IgD-negative memory B cell (primary cell): Measurements from ENCODE around the gene IKBKG. TPM values are rescaled to one million over a fixed set of nuclear protein-coding genes. Genes with fewer than 3 reads are reported as not detected.
"Not testable (repeated sequence)": the region's sequence is repeated elsewhere in the genome, so short reads cannot be mapped to it uniquely, and the experiment has no call there.

ENCODE experiments used
- H3K27ac Mint-ChIP-seq, 3 donors: one replicate each; pipeline ENCODE4 v1.8.0; 2020 to 2022; ENCODE audit warnings: mild to moderate bottlenecking in 3 of 3, mixed read lengths in 3 of 3, moderate library complexity in 1 of 3
- H3K27me3 Mint-ChIP-seq: one replicate; pipeline ENCODE4 v1.8.0; 2021; ENCODE audit warnings: mixed read lengths
- H3K36me3 Mint-ChIP-seq: one replicate; pipeline ENCODE4 v1.8.0; 2020; ENCODE audit warnings: mild to moderate bottlenecking, mixed read lengths
- H3K4me1 Mint-ChIP-seq, 3 donors: one replicate each; pipeline ENCODE4 v1.8.0; 2020 to 2022; ENCODE audit warnings: mixed read lengths in 3 of 3, mild to moderate bottlenecking in 1 of 3
- H3K4me3 Mint-ChIP-seq, 4 donors: one replicate each; pipeline ENCODE4 v1.8.0; 2020 to 2022; ENCODE audit warnings: mild to moderate bottlenecking in 4 of 4, mixed read lengths in 4 of 4, moderate library complexity in 3 of 4
- H3K9me3 Mint-ChIP-seq, 3 donors: one replicate each; pipeline ENCODE4 v1.8.0; 2020 to 2021; ENCODE audit warnings: mixed read lengths in 3 of 3, mild to moderate bottlenecking in 1 of 3
- polyA plus RNA-seq: library from polyadenylated mRNA; unstranded; fragments of 300-500 nt; fragmentation: Illumina TruSeq; gene quantifications from one replicate; pipeline ENCODE4 v1.2.3, GENCODE V29; 2021

Gene IKBKG
- polyA plus RNA-seq, result 37.3 TPM

- H3K4me1 Mint-ChIP-seq, result peaks cover 11 to 28% (median 16%) of the 10 kb centered on the region in 3 donors
- H3K27me3 Mint-ChIP-seq, result no peaks in the 10 kb centered on the region
- H3K36me3 Mint-ChIP-seq, result no peaks in the 10 kb centered on the region
- H3K4me3 Mint-ChIP-seq, result peak within 1 kb of the TSS; percentile 81 to 91 (median 89)
- H3K9me3 Mint-ChIP-seq, result no peaks in the 10 kb centered on the region
- H3K27ac Mint-ChIP-seq, result peak within 1 kb of the TSS; percentile 66 to 98 (median 96)
Measured at GRCh38 chrX:154547245-154548027, at the start of gene IKBKG. IKBKG (plus strand) TSS chrX:154547620; CDS start chrX:154552003, 4,383 bp downstream.

- H3K9me3 Mint-ChIP-seq, H3K27me3 Mint-ChIP-seq, H3K27ac Mint-ChIP-seq: not testable (repeated sequence)
Measured at GRCh38 chrX:154501423-154501822, 46.0 kb upstream of the IKBKG start.

GRCh38 chrX:154502098-154502497 lies 45.3 kb upstream of the IKBKG start:
- no peak overlapping the region for H3K27ac Mint-ChIP-seq
- H3K9me3 Mint-ChIP-seq, result no peaks in the 10 kb centered on the region
- peaks cover 4% of the 10 kb centered on the region for H3K36me3 Mint-ChIP-seq
- peaks cover 2% of the 10 kb centered on the region for H3K27me3 Mint-ChIP-seq
- peaks cover 0 to 7% (median 3%) of the 10 kb centered on the region in 3 donors for H3K4me1 Mint-ChIP-seq
- no peak overlapping the region for H3K4me3 Mint-ChIP-seq

More at GRCh38 chrX:154501423-154501822, 46.0 kb upstream of the IKBKG start:
- not testable (repeated sequence) for H3K36me3 Mint-ChIP-seq, H3K4me1 Mint-ChIP-seq, H3K4me3 Mint-ChIP-seq

- no peaks in the 10 kb centered on the region for H3K9me3 Mint-ChIP-seq
- H3K36me3 Mint-ChIP-seq, result peaks cover 2% of the 10 kb centered on the region
- no peak overlapping the region for H3K4me3 Mint-ChIP-seq
- no peak overlapping the region for H3K27ac Mint-ChIP-seq
- peaks cover 2% of the 10 kb centered on the region for H3K27me3 Mint-ChIP-seq
- peaks cover 0 to under 1% (median under 1%) of the 10 kb centered on the region in 3 donors for H3K4me1 Mint-ChIP-seq
Measured at GRCh38 chrX:154502989-154503388, 44.4 kb upstream of the IKBKG start.

GRCh38 chrX:154505734-154506133 lies 41.7 kb upstream of the IKBKG start:
- peaks cover 2 to 5% (median 2%) of the 10 kb centered on the region in 3 donors for H3K9me3 Mint-ChIP-seq
- H3K4me3 Mint-ChIP-seq, result no peak overlapping the region
- no peaks in the 10 kb centered on the region for H3K4me1 Mint-ChIP-seq
- peaks cover 4% of the 10 kb centered on the region for H3K36me3 Mint-ChIP-seq
- no peak overlapping the region for H3K27ac Mint-ChIP-seq
- H3K27me3 Mint-ChIP-seq, result peaks cover 2% of the 10 kb centered on the region

GRCh38 chrX:154506483-154507332 lies 40.7 kb upstream of the IKBKG start:
- Mint-ChIP-seq H3K36me3 (peaks cover 4% of the 10 kb centered on the region), H3K4me1 (peaks cover 0 to 2% (median 0%) of the 10 kb centered on the region in 3 donors), H3K27ac (no peak overlapping the region), H3K9me3 (peaks cover 2 to 5% (median 2%) of the 10 kb centered on the region in 3 donors), H3K4me3 (no peak overlapping the region), H3K27me3 (peaks cover 2% of the 10 kb centered on the region)

GRCh38 chrX:154507673-154508383 lies 39.6 kb upstream of the IKBKG start:
- peaks cover 2% of the 10 kb centered on the region for H3K27me3 Mint-ChIP-seq
- peaks cover 2 to 5% (median 2%) of the 10 kb centered on the region in 3 donors for H3K9me3 Mint-ChIP-seq
- H3K27ac Mint-ChIP-seq, result no peak overlapping the region
- peaks cover 4% of the 10 kb centered on the region for H3K36me3 Mint-ChIP-seq
- H3K4me1 Mint-ChIP-seq, result peaks cover 0 to 2% (median 0%) of the 10 kb centered on the region in 3 donors
- no peak overlapping the region for H3K4me3 Mint-ChIP-seq

- Mint-ChIP-seq H3K27me3 (peaks cover 2% of the 10 kb centered on the region), H3K27ac (peak overlapping the region in 1 of 3 donors; percentile 44), H3K36me3 (peaks cover 4% of the 10 kb centered on the region), H3K4me1 (peaks cover 0 to 2% (median 0%) of the 10 kb centered on the region in 3 donors), H3K9me3 (peaks cover 2 to 5% (median 2%) of the 10 kb centered on the region in 3 donors), H3K4me3 (no peak overlapping the region)
Measured at GRCh38 chrX:154508384-154508745, 39.1 kb upstream of the IKBKG start.

GRCh38 chrX:154509455-154509854 lies 38.0 kb upstream of the IKBKG start:
- H3K27me3 Mint-ChIP-seq, result peaks cover 2% of the 10 kb centered on the region
- peaks cover 0 to 2% (median 0%) of the 10 kb centered on the region in 3 donors for H3K4me1 Mint-ChIP-seq
- peak overlapping the region in 1 of 3 donors; percentile 5 for H3K27ac Mint-ChIP-seq
- peaks cover 2 to 5% (median 4%) of the 10 kb centered on the region in 3 donors for H3K9me3 Mint-ChIP-seq
- peak overlapping the region in 1 of 4 donors; percentile 52 for H3K4me3 Mint-ChIP-seq
- H3K36me3 Mint-ChIP-seq, result peaks cover 4% of the 10 kb centered on the region

- Mint-ChIP-seq H3K9me3 (peaks cover 2 to 5% (median 4%) of the 10 kb centered on the region in 3 donors), H3K4me3 (no peak overlapping the region), H3K36me3 (peaks cover 3% of the 10 kb centered on the region), H3K27ac (peak overlapping the region in 1 of 3 donors; percentile 28), H3K4me1 (peaks cover 4 to 10% (median 8%) of the 10 kb centered on the region in 3 donors), H3K27me3 (peaks cover 2% of the 10 kb centered on the region)
Measured at GRCh38 chrX:154511761-154512160, 35.7 kb upstream of the IKBKG start.

GRCh38 chrX:154512879-154513553 lies 34.4 kb upstream of the IKBKG start:
- peaks cover 2% of the 10 kb centered on the region for H3K27me3 Mint-ChIP-seq
- peaks cover 3% of the 10 kb centered on the region for H3K36me3 Mint-ChIP-seq
- H3K4me1 Mint-ChIP-seq, result peaks cover 4 to 10% (median 8%) of the 10 kb centered on the region in 3 donors
- H3K27ac Mint-ChIP-seq, result no peak overlapping the region
- H3K4me3 Mint-ChIP-seq, result no peak overlapping the region
- H3K9me3 Mint-ChIP-seq, result peaks cover 2 to 5% (median 4%) of the 10 kb centered on the region in 3 donors

- H3K4me3 Mint-ChIP-seq, result no peak overlapping the region
- H3K9me3 Mint-ChIP-seq, result peaks cover 2 to 5% (median 4%) of the 10 kb centered on the region in 3 donors
- H3K27me3 Mint-ChIP-seq, result no peaks in the 10 kb centered on the region
- H3K36me3 Mint-ChIP-seq, result peaks cover 3% of the 10 kb centered on the region
- peaks cover 4 to 10% (median 8%) of the 10 kb centered on the region in 3 donors for H3K4me1 Mint-ChIP-seq
- H3K27ac Mint-ChIP-seq, result peak overlapping the region in 1 of 3 donors; percentile 76
Measured at GRCh38 chrX:154513716-154514115, 33.7 kb upstream of the IKBKG start.

- Mint-ChIP-seq H3K4me1 (peaks cover 4 to 10% (median 8%) of the 10 kb centered on the region in 3 donors), H3K27ac (peak overlapping the region; percentile 66 to 87 (median 86)), H3K36me3 (no peaks in the 10 kb centered on the region), H3K27me3 (no peaks in the 10 kb centered on the region), H3K9me3 (peaks cover 0 to 2% (median 0%) of the 10 kb centered on the region in 3 donors), H3K4me3 (peak overlapping the region; percentile 79 to 94 (median 86))
Measured at GRCh38 chrX:154515090-154515965, 32.1 kb upstream of the IKBKG start.
